Ectodermal cell (in vitro differentiated cells): ENCODE results near the gene LCP2.

Experiments
- H3K27ac ChIP-seq: 2 replicates; pipeline ENCODE4 v1.7.0; 2013; ENCODE audit warnings: mild to moderate bottlenecking, low read depth, low read length; ENCODE audit not compliant: insufficient read depth, poor library complexity, severe bottlenecking
- H3K27me3 ChIP-seq: 2 replicates; pipeline ENCODE4 v1.7.0; 2013; ENCODE audit warnings: mild to moderate bottlenecking, low read length; ENCODE audit not compliant: insufficient read depth, control insufficient read depth, poor library complexity, severe bottlenecking
- H3K36me3 ChIP-seq: one replicate; pipeline ENCODE4 v1.7.0; 2013; ENCODE audit warnings: low read length; ENCODE audit not compliant: control insufficient read depth, insufficient read depth
- H3K4me1 ChIP-seq: one replicate; pipeline ENCODE4 v1.7.0; 2013; ENCODE audit warnings: low read length; ENCODE audit not compliant: control insufficient read depth, insufficient read depth
- H3K4me3 ChIP-seq: 2 replicates; pipeline ENCODE4 v1.7.0; 2013; ENCODE audit warnings: low read depth, low read length, control low read depth; ENCODE audit not compliant: insufficient read depth
- H3K9me3 ChIP-seq: 2 replicates; pipeline ENCODE4 v1.7.0; 2013; ENCODE audit warnings: mild to moderate bottlenecking, low read length, moderate library complexity; ENCODE audit not compliant: control insufficient read depth
- WGBS, 2 experiments: methylation state at CpG; one replicate each; pipeline ENCODE4 v1.1.7; 2013; ENCODE audit warnings: missing lambda C conversion rate in 2 of 2; 5-methylcytosine and 5-hydroxymethylcytosine counted together

The LCP2 gene

DNA sequence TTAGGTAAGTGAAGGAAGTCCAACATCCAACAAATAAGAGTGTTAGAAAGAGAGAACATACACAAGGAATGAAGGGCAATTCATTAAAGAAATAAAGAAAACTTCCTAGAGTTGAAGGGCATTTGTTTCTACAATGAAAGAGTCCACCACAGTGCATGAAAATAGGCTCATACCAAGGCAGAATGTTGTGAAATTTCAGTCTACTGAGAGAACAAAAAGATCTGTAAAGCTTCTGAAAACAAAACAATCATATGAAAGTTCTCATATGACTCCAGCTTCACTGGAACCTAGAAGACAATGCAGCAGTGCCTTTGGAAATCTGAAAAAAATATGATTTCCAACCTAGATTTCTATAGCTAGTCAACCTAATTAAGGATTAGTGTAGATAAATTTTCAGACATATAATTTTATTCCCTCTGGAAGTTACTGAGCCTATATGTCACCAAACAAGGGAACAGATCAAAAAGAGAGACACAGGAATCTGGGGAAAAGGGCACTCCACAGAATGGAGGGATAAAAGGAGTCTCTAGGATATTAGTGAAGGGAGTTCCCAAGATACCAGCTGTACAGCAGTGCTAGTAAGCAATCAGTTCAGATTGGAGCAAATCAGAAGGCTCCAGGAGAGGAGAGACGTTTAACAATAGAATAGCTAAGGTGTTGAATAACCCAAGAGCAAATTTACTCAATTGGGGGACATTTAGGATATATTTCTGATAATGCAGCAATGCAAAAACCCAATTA, 59.0 kb downstream of the LCP2 start:
- no peaks in the 10 kb centered on the region for H3K9me3 ChIP-seq
- 69 to 88% methylated on average over 1 of the region's 1 CpG for WGBS, 2 experiments
- peaks cover 7% of the 10 kb centered on the region for H3K4me1 ChIP-seq
- H3K4me3 ChIP-seq = no peak overlapping the region
- H3K27ac ChIP-seq = no peak overlapping the region
- H3K27me3 ChIP-seq = no peaks in the 10 kb centered on the region
- no peaks in the 10 kb centered on the region for H3K36me3 ChIP-seq

DNA sequence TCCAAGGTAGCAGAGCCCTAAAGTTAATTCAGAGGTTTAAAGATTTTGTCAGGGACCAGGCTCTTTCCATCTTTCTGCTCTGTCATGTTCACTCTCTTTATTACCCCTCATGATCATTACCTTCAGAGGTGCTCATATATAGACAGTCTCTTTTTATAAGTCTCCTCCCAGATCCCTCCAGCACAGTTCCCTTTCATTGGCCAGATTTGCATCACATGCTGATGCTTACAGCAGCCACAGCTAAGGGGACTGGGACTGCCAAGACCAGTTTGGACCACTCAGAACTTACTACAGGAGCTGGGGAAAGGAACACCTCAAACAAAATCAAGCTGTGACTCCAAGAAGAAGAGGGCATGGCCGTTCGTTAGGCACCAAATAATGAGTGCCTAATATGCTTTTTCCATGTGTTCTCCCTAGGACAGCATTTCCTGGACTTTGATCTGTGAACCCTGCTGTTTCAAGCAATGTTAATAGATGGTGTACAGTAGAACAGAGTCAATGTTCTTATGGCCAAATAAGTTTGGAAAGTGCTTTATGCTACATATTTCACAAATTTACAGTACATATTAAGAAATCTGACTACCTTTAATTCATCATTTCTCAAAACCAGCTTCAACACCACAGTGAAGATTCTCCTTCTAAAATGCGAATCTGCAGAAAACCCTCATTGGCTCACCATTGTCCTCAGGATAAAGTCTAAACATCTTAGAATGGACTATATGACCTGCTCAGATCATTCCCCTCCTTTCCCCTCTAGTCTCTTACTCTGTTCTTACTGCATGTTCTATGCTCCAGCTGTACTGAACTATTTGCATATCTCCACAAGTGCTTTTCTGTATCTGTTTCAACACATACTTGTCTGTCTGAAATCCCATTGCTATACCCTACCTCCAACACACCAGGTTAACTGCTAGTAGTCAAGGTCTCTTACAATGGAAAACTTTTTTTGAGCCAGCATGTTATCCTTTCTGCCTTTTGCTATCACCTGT, 61.4 kb downstream of the LCP2 start:
- 88 to 89% methylated on average over 3 of the region's 3 CpGs for WGBS, 2 experiments
- H3K4me1 ChIP-seq = peaks cover 7% of the 10 kb centered on the region
- H3K36me3 ChIP-seq = no peaks in the 10 kb centered on the region

DNA sequence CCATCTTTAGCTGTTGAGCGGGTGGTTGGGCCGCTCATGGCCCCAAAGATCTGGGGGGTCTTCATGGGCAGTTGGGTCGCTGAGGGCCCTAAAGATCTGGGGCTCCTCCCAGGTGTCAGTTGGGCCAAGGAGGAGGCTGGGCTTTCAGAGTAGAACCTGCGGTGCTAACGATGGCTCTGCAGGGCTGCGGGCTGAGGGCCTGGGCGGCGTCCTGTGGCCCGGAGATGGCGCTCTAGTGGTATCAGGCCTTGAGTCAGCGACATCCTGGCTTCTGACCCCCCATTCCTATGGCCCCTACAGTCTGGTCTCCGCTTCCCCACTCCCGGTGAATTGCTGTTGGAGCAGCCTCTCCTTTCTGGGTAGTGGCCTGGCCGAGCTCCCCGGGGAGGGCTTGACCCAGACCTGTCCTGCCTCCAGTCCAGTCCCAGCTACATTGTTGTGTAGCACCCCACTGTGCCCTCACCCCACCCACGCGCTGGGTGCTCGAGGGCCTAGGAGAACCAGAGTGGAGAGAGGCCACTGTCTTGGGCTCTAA, 64.2 kb downstream of the LCP2 start:
- H3K27ac ChIP-seq = no peak overlapping the region
- H3K27me3 ChIP-seq = no peaks in the 10 kb centered on the region
- H3K4me1 ChIP-seq = peaks cover 2% of the 10 kb centered on the region
- no peaks in the 10 kb centered on the region for H3K9me3 ChIP-seq
- H3K36me3 ChIP-seq = no peaks in the 10 kb centered on the region
- no peak overlapping the region for H3K4me3 ChIP-seq
- 94% methylated on average over 18 of the region's 18 CpGs for WGBS, 2 experiments

More for the DNA sequence above, 61.4 kb downstream of the LCP2 start:
- no peaks in the 10 kb centered on the region for H3K27me3 ChIP-seq
- H3K27ac ChIP-seq = no peak overlapping the region
- H3K4me3 ChIP-seq = no peak overlapping the region
- H3K9me3 ChIP-seq = no peaks in the 10 kb centered on the region

DNA sequence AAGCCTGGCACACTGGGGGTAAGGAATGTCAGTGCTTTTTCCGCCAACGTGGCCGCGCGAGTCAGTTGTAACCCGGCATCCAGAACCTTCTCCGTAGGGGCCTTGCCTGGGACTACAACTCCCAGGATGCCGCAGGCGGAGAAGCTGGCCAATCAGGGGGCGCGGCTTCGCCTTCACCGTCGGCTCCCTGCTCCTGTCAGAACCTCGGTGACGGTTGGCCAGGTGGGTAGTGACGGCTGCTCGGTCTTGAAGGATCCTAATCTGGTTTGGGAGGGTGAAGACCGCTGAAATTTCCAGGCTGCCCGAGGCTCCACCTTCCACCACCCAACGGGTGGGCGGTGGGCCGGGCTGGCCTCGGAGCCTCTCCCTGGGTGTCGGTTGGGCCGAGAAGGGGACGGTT, 64.8 kb downstream of the LCP2 start, which contains the start of gene C5orf58:
TSS of gene C5orf58 (plus strand) at position 200 of the 400 bp plus-strand sequence. CDS start 1,992 bp downstream, outside the sequence.
- Histone ChIP-seq H3K36me3 (no peaks in the 10 kb centered on the region), H3K4me3 (no peak within 1 kb of the TSS), H3K27me3 (no peaks in the 10 kb centered on the region), H3K4me1 (no peaks in the 10 kb centered on the region), H3K9me3 (no peaks in the 10 kb centered on the region), H3K27ac (no peak within 1 kb of the TSS)
- 94 to 95% methylated on average over 27 of the region's 27 CpGs for WGBS, 2 experiments

DNA sequence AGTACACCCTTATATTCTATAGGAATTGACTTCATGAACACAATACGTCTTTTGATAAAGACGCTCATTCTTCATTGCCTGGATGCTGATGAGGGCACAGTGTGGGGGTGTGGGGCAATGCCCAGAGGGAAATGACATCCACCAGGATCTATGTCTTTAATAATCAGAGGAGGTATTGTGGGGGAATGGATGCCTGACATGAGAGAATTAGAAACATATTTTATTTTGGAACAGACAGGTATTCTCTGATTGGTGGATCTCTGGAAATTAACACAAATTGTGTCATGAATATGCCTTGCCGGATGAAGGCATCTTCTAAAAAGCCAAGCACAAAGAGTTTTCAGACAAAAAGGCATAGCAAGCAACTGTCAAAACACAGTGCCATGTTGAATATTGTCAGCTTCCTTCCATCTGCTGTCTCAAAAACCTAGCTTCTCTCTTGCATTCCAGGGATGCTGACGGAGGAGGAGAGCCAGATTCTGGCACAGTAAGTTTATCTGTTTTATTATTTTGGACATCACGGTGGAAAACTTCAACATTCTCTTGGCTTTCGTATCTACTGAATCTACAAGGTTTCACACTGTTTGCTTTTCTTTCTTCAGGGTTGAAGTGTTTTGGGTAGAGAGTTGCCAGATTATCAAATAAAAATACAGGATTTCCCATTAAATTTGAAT, 68.7 kb downstream of the LCP2 start:
- no peak overlapping the region for H3K4me3 ChIP-seq
- 94 to 97% methylated on average over 6 of the region's 6 CpGs for WGBS, 2 experiments
- H3K9me3 ChIP-seq = no peaks in the 10 kb centered on the region
- no peaks in the 10 kb centered on the region for H3K36me3 ChIP-seq
- no peaks in the 10 kb centered on the region for H3K27me3 ChIP-seq
- no peaks in the 10 kb centered on the region for H3K4me1 ChIP-seq
- H3K27ac ChIP-seq = no peak overlapping the region

DNA sequence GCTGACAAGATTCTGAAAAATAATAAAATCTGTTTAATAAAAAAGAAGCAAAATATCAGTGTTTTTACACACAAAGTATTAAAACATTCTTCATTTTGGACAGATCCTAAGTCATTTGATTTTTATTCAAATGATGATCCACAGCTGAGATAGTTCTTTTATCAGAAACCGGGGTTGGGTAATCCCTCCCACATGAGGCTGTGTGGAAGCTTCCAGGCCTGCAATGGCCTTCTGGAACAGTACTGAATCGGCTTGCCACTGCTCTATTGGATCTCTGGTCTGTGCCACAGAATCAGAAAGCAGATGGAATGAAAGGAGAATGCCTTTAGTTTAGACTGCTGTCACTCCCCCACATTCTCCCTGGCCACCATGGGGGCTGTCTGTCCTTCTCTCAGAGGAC, 70.9 kb downstream of the LCP2 start:
- no peaks in the 10 kb centered on the region for H3K27me3 ChIP-seq
- no peak overlapping the region for H3K27ac ChIP-seq
- 84 to 90% methylated on average over 2 of the region's 2 CpGs for WGBS, 2 experiments
- H3K36me3 ChIP-seq = no peaks in the 10 kb centered on the region
- no peak overlapping the region for H3K4me3 ChIP-seq
- no peaks in the 10 kb centered on the region for H3K9me3 ChIP-seq
- no peaks in the 10 kb centered on the region for H3K4me1 ChIP-seq

DNA sequence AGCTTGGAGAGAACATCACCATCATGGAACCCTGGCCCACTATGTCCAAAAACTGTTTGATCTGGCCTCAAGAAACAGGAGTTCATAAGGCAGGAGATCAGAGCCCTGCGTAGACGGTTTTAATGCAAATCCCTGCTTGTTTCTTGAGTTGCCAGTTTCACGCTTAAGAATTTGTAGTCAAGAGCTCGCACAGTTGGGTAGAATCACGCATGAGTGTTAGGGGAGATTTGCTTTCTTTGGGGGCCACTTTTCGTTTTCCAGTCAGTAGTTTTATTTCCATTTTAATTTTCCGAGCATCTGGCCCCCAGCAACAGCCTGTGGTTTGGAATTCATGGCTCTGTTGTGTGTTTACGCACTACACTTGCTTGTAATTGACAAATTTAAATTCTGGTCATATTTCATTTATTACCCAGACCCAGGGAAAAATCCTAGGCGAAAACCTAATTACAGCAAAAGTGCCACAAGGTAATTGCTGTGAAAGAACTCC, 71.4 kb downstream of the LCP2 start:
- whole genome bisulfite sequencing, 2 experiments = 81 to 83% methylated on average over 9 of the region's 9 CpGs
- H3K4me3 ChIP-seq = no peak overlapping the region
- H3K36me3 ChIP-seq = no peaks in the 10 kb centered on the region

DNA sequence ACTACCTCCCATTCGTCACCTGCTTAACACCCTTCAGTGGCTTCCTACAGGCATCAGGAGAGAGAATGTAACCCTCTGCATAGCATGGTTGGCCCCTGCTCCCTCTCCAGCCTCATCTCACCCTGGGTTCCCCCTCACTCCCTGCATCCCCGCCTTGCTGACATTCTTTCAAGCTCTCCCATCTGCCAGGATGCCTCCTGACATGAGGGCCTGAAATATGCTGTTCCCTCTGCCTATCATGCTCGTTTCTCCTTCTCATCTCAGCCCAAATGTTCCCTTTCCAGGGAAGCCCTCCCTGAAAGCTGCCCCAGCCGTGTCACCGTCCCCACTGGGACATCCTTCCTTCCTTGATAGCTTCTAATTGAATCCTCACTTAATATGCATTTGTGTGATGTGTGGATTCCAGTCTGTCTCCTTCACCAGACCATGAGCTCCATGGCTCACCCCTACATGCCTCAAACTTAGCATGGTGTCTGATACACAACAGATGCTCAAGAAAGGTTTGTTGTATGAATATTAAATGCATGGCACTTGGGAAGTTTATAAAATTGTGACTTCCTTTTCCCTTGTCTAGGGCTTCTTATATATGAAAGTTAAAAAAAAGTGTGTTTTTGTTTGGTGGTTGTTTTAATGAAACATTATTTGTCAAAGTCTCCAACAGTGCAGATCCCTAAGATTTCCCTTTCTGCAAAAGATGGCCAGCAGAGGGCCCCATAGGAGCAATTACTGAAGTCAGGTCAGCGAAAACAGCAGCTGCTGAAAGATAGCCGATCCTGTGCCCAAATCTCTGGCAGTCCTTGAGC, 72.0 kb downstream of the LCP2 start:
- Histone ChIP-seq H3K9me3 (no peaks in the 10 kb centered on the region), H3K4me1 (peaks cover 8% of the 10 kb centered on the region), H3K4me3 (no peak overlapping the region), H3K27ac (no peak overlapping the region), H3K36me3 (no peaks in the 10 kb centered on the region), H3K27me3 (no peaks in the 10 kb centered on the region)
- WGBS, 2 experiments = 65% methylated on average over 7 of the region's 7 CpGs

More for the DNA sequence above, 71.4 kb downstream of the LCP2 start:
- no peaks in the 10 kb centered on the region for H3K27me3 ChIP-seq
- H3K9me3 ChIP-seq = no peaks in the 10 kb centered on the region
- H3K27ac ChIP-seq = no peak overlapping the region
- H3K4me1 ChIP-seq = peaks cover 2% of the 10 kb centered on the region

DNA sequence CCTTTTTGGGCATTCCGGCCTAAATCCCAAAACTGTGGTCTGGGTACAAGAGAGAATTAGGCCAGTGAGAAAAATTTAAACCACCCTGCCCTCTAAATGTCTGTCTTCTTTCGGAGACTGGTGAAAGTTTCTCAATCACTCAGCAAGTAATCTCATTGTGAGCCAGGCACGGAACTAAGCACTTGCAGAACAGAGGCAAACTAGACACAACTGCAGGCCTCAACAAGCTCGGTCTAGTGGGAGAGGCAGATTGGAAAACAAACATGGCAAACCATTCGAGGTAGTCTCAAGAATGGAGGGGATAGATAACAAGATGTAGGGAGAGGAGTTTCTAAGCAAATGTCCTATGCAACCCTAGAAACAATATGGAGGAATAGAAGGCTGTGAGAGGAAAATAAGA, 73.7 kb downstream of the LCP2 start:
- WGBS, 2 experiments = 88 to 91% methylated on average over 5 of the region's 5 CpGs
- Histone ChIP-seq H3K36me3 (no peaks in the 10 kb centered on the region), H3K9me3 (no peaks in the 10 kb centered on the region), H3K4me1 (peaks cover 8% of the 10 kb centered on the region), H3K4me3 (no peak overlapping the region), H3K27ac (no peak overlapping the region), H3K27me3 (no peaks in the 10 kb centered on the region)
